Tibial artery (tissue), 4 donors: ENCODE measurements around the gene UBQLN3.

Experiments
- DNase-seq, 2 donors: peaks; one replicate each; pipeline ENCODE4 v3.0.0-alpha.2; 2019
- H3K27ac ChIP-seq, 2 donors: fragments of 200-600 bp; sonication (generic) in 1 of 2; 1 replicate in 1 of 2; 2 replicates in 1 of 2; pipeline ENCODE4 v1.5.1; 2018 to 2019; ENCODE audit warnings: mild to moderate bottlenecking in 1 of 2
- H3K27me3 ChIP-seq, 2 donors: fragments of 200-600 bp; sonication (generic) in 1 of 2; one replicate each; pipeline versions ENCODE4 v1.5.1 to v1.6.0; 2016 to 2019
- H3K36me3 ChIP-seq, 3 donors: fragments of 200-600 bp; sonication (generic) in 2 of 3; one replicate each; pipeline ENCODE4 v1.5.1; 2016 to 2019; ENCODE audit warnings: mild to moderate bottlenecking in 2 of 3
- H3K4me1 ChIP-seq, 4 donors: fragments of 200-600 bp; sonication (generic) in 2 of 4; 1 replicate in 3 of 4; 2 replicates in 1 of 4; pipeline ENCODE4 v1.5.1; 2016 to 2019
- H3K4me3 ChIP-seq, 2 donors: fragments of 200-600 bp; sonication (generic) in 1 of 2; 1 replicate in 1 of 2; 2 replicates in 1 of 2; pipeline ENCODE4 v1.5.1; 2018 to 2019; ENCODE audit warnings: mild to moderate bottlenecking in 2 of 2
- H3K9me3 ChIP-seq, 3 donors: fragments of 200-600 bp; sonication (generic) in 1 of 3; one replicate each; pipeline ENCODE4 v1.5.1; 2016 to 2019
- intact Hi-C: fragments of 100-400 bp; cut with DNase I; formaldehyde crosslinking; loops from one replicate; pipeline ENCODE4 v1.15.0; 2023; ENCODE audit warnings: low total_unique reads
- TF ChIP-seq, protein P1 (sequence below), 2 experiments: fragments of 200-600 bp in 1 of 2; fragments of 450-650 bp in 1 of 2; IDR thresholded peaks; one replicate each; pipeline ENCODE4 v1.5.1; 2017 to 2019; ENCODE audit warnings: antibody characterized with exemption in 2 of 2, mild to moderate bottlenecking in 1 of 2, moderate library complexity in 1 of 2

The UBQLN3 gene

DNA sequence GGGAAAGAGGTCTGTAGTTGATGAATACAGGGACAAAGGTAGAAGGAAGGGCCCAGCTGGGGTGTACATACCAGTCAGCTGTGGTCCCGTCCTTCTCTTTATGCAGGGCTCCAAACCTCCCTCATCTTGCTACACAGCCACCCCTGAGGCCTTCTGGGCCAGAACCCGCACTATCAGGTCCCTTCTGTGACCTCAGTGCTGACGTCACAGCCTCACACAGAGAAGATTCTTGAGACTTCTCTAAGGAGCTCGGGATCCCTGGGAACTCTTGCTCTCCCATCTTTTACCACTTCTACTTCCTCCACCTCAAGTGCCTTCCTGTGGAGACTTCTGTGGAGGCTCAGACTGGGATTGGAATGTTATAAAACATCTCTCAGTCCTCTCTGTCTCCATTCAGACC lies at the start of gene UBQLN3:
Gene UBQLN3, minus strand, starts transcription at position 155 of the 400 bp plus-strand sequence. CDS start 399 bp downstream, outside the sequence.
- Histone ChIP-seq H3K4me1 (no peaks in the 10 kb centered on the region), H3K4me3 (no peak within 1 kb of the TSS), H3K27me3 (no peaks in the 10 kb centered on the region), H3K27ac (no peak within 1 kb of the TSS), H3K9me3 (no peaks in the 10 kb centered on the region), H3K36me3 (no peaks in the 10 kb centered on the region)
- intact Hi-C loops, result no loop called here
- no peak for DNase-seq
- TF ChIP-seq, protein P1, sequence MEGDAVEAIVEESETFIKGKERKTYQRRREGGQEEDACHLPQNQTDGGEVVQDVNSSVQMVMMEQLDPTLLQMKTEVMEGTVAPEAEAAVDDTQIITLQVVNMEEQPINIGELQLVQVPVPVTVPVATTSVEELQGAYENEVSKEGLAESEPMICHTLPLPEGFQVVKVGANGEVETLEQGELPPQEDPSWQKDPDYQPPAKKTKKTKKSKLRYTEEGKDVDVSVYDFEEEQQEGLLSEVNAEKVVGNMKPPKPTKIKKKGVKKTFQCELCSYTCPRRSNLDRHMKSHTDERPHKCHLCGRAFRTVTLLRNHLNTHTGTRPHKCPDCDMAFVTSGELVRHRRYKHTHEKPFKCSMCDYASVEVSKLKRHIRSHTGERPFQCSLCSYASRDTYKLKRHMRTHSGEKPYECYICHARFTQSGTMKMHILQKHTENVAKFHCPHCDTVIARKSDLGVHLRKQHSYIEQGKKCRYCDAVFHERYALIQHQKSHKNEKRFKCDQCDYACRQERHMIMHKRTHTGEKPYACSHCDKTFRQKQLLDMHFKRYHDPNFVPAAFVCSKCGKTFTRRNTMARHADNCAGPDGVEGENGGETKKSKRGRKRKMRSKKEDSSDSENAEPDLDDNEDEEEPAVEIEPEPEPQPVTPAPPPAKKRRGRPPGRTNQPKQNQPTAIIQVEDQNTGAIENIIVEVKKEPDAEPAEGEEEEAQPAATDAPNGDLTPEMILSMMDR (IDR thresholded peaks at IDR 0.05), result no peak

DNA sequence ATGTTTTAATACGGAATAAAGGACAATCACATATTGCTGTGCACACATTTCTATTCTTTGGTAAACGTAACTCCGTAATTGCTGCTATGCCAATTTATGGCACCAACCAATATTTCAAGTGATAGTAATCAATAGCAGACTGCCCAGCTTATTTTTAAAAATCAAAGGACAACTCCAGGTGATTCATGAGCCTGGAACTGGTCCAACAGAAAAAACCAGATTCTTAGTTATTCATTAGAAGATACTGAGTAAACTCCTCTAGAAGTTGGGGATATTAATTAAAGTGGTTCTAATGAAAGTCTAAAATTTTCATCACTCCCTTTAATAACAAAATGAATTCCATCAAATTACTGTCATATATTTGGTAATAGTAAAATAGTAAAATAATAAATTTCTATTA lies 48.0 kb upstream of the UBQLN3 start:
- TF ChIP-seq, protein P1 (IDR thresholded peaks at IDR 0.05), result no peak
- intact Hi-C loops, result no loop called here
- Histone ChIP-seq H3K9me3 (no peaks in the 10 kb centered on the region), H3K27me3 (no peaks in the 10 kb centered on the region), H3K4me1 (no peaks in the 10 kb centered on the region), H3K4me3 (no peak overlapping the region), H3K36me3 (no peaks in the 10 kb centered on the region), H3K27ac (no peak overlapping the region)
- no peak for DNase-seq

DNA sequence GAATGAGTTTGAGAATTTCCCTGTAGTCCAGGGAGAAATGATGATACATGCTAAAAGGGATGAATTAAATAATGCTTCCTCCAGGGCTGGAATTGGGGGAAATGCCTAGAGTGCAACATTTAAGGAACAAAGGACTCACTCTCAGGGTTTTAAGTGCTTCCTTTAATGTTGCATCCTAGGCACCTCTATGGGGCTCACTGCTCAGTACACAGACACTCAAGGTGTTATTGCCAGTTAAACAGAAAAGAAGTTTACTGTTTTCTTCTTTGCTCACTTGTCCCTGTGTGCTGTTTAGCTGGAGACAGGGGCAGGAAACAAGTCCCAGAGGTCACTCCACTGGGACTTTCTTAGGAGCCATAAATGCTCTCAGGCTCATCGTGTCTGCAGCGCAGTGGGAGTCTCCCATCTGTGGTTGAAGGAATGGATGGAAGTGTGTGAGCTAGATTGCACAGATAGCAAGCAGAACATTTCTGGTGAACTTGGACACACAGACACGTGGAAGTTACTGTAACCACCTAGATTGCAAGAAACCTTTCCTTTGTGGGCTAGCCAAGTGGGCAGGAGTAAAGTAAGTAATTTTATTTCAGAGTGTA lies 46.9 kb upstream of the UBQLN3 start:
- no peaks in the 10 kb centered on the region for H3K4me1 ChIP-seq
- no peak overlapping the region for H3K4me3 ChIP-seq
- intact Hi-C loops, result no loop called here
- no peaks in the 10 kb centered on the region for H3K27me3 ChIP-seq
- no peaks in the 10 kb centered on the region for H3K36me3 ChIP-seq
- no peak overlapping the region for H3K27ac ChIP-seq
- H3K9me3 ChIP-seq, result no peaks in the 10 kb centered on the region
- TF ChIP-seq, protein P1 (IDR thresholded peaks at IDR 0.05), result no peak
- DNase-seq, result no peak

DNA sequence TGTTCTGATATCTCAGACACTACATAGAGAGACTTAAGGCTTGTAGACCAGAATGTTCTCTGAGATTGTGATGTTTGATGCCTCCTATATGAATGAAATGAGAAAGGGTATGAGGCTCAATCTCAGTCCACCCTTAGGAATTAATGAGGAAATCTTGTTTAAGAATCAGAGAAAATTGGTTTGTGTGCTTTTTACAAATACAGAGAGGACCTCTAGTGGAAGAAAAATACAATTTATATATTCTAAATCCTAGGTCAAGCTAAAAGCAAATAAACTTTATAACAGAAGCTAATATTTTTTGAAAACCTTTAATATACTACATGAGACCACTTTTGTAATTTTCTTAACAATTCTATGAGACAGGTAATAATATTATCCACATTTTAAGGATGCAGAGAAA lies 43.6 kb upstream of the UBQLN3 start:
- intact Hi-C loops, result no loop called here
- Histone ChIP-seq H3K27me3 (no peaks in the 10 kb centered on the region), H3K9me3 (no peaks in the 10 kb centered on the region), H3K4me1 (no peaks in the 10 kb centered on the region), H3K4me3 (no peak overlapping the region), H3K27ac (no peak overlapping the region), H3K36me3 (no peaks in the 10 kb centered on the region)
- TF ChIP-seq, protein P1 (IDR thresholded peaks at IDR 0.05), result no peak
- no peak for DNase-seq

DNA sequence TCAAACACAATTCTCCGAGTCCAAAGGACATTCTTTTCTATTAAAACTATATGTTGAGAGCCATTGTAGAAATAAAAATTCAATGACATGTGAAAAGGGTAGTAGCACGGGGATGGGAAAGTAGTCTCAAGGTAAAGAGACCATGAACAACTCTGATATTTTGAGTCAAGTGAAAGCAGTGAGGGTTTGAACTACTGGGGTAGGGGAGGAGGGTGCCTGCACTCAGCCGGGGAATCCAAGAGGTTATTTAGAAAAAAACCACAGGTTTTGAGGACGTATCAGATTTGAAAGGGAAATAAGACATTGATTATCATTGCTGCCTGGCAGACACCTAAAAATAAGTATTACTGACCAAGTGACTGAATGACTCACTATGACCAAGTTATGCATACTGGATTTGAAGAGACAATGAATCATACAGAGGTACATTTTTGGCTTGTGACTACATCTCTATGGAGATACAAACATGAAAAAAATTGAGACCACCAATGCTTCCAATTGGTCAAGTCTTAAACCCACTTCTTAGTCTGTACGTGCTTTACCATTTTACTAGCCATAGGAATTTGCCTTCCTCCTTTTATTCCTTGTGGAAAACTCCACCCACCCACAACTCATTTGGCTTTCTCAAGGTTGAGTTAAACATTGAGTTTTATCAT lies 40.8 kb upstream of the UBQLN3 start:
- Histone ChIP-seq H3K27ac (no peak overlapping the region), H3K27me3 (no peaks in the 10 kb centered on the region), H3K4me3 (no peak overlapping the region), H3K4me1 (no peaks in the 10 kb centered on the region), H3K9me3 (no peaks in the 10 kb centered on the region), H3K36me3 (no peaks in the 10 kb centered on the region)
- TF ChIP-seq, protein P1 (IDR thresholded peaks at IDR 0.05), result no peak
- DNase-seq, result no peak
- intact Hi-C loops, result no loop called here
